ENCODE results near the gene INPP5F. TPM values are rescaled to one million over a fixed set of nuclear protein-coding genes. Genes with fewer than 3 reads are reported as not detected.

The INPP5F gene
- total RNA-seq, 4 donors from 2014 or later: 13.9 to 20.9 (median 17.0) TPM

DNA sequence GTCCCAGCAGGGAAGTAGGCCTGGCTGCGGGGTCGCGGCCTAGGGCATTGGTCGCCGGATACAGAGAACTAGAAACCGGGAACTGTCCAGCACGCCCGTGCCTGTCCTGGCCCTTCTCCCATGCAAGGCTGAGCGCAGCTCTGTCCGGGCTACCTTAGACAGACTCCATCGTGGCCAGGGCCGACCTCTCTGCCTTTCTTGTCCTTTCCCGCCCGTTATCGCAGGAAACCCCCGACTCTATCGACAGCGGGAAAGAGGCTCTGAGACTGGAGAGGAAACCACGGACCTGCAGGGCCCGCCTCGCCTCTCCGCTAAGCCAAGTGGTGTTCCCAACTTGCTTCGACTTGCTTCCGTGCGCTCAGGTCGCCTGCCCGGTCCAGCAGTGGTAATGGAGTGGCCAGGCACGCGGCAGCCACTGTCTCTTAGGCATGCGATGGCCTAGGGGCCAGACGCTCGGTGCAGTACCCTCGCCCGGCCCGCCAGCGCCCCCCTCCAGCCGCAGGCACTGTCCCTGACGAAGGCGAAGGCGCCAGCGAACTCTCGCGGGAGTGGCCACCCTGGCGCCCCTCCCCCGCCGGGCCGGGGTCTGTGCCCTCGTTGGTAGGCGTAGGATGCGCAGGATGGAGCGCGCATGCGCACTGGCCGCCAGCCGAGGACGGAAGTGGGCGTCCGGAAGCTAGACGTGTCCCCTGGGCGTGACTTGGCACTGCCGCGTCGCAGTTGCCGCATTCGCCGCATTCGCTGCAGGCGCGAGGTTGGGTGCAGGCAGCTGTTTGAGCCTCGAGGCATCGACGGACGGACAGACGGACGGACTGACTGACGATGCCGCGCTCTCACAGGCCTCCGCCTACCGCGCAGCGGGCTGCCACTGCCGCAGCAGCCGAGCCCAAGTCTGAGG lies 92.4 kb downstream of the INPP5F start:
- TF ChIP-seq, protein P1, sequence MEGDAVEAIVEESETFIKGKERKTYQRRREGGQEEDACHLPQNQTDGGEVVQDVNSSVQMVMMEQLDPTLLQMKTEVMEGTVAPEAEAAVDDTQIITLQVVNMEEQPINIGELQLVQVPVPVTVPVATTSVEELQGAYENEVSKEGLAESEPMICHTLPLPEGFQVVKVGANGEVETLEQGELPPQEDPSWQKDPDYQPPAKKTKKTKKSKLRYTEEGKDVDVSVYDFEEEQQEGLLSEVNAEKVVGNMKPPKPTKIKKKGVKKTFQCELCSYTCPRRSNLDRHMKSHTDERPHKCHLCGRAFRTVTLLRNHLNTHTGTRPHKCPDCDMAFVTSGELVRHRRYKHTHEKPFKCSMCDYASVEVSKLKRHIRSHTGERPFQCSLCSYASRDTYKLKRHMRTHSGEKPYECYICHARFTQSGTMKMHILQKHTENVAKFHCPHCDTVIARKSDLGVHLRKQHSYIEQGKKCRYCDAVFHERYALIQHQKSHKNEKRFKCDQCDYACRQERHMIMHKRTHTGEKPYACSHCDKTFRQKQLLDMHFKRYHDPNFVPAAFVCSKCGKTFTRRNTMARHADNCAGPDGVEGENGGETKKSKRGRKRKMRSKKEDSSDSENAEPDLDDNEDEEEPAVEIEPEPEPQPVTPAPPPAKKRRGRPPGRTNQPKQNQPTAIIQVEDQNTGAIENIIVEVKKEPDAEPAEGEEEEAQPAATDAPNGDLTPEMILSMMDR (IDR thresholded peaks at IDR 0.05; ENCODE audit: low read depth): no peak

DNA sequence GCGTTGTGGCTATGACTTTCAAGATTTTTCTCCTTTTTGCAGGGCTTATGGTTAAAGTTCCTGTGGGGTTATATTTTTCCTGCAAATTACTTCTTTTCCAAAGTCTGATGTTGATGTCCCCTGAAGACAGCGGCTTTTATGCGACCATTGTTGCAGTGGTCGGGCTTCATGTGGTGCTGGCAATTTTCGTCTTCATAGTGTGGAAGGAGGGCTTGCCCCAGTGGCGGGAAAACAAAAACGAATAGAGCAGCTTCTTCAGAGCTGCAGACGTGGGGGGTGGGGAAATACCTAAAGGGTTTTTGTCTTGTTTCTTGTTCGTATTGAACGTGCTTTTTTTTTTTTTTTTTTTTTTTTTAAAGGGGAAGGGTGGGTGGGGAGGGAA lies 93.0 kb downstream of the INPP5F start:
- TF ChIP-seq, protein P1 (IDR thresholded peaks at IDR 0.05; ENCODE audit: low read depth): no peak

DNA sequence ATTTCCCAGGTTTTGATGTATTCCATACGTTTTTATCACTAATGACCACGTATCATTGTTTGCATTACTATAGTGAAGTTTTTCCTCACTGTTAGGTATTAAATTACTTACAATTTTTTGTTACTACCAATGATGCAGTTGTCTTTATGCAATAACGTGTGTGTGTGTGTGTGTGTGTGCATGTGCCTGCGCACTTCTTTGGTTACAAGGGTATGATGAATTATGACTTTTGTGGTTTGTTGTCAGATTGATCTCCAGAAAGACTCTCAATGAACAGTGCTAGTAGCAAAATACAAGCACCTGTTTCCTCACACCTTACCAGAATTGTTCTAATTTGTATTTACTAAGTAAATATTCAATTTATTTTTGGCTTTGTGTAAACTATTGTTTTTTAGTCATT lies 95.3 kb downstream of the INPP5F start:
- TF ChIP-seq, protein P1 (IDR thresholded peaks at IDR 0.05; ENCODE audit: low read depth): no peak

DNA sequence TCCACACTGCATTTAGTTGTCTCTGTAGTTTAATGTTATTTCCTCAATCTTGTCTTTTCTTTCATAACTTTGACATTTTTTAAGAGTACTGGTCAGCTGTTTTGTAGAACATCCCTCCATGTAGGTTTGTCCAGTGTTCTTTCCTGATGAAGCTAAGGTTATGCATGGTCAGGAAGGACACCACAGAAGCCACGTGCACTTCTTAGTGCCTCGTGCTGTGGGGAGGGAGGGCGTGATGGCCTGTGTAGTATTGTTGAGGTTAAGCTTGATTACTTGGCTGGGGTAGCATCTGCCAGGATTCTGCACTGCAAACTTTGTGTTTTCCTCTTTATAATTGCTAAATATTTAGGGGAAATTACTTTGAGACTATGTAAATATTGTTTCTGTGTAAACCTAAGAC lies 98.4 kb downstream of the INPP5F start:
- TF ChIP-seq, protein P1 (IDR thresholded peaks at IDR 0.05; ENCODE audit: low read depth): no peak

DNA sequence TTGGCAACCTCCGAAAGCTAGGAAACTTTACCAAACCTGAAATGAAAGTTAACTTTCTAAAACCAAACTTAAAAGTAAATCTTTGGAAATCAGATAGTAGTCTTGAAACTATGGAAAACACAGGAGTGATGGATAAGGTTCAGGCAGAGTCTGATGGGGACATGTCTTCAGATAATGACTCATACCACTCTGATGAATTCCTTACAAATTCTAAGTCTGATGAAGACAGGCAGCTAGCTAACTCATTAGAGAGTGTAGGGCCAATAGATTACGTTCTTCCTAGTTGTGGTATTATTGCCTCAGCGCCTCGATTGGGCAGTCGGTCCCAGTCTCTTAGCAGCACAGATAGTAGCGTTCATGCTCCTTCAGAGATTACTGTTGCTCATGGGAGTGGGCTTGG lies 100.9 kb downstream of the INPP5F start:
- TF ChIP-seq, protein P1 (IDR thresholded peaks at IDR 0.05; ENCODE audit: low read depth): no peak

DNA sequence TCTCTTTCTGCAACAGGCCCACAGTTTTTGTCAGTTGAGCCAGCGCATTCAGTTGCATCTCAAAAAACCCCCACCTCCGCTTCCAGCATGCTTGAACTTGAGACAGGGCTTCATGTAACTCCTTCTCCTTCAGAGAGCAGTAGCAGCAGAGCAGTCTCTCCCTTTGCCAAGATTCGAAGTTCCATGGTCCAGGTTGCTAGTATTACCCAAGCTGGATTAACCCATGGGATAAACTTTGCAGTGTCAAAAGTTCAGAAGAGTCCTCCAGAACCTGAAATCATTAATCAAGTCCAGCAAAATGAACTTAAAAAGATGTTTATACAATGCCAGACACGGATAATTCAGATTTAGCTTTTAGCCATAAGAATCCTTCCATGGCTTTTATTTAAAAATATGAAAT lies 101.6 kb downstream of the INPP5F start:
- TF ChIP-seq, protein P1 (IDR thresholded peaks at IDR 0.05; ENCODE audit: low read depth): no peak

DNA sequence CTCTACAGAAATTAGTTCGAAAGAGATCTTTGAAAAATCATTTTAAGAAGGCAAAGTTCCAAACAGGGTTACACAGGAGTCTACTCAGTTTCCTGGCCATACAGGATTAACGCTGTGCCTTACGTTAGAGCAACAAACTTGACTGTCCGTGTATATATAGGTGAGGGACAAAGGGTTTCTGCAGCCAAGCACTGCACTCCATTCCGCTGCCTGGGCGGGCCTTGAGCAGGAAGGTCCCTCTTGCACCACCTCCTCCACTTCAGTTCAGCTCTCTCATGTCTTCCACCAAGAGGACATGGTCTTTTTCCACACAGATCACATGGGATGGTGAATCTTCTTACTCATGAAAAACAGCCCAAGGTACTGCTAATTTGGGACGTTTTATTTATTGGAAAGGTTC lies 103.6 kb downstream of the INPP5F start:
- TF ChIP-seq, protein P1 (IDR thresholded peaks at IDR 0.05; ENCODE audit: low read depth): no peak

All from subcutaneous adipose tissue (tissue), 4 donors.